Neural progenitor cell (in vitro differentiated cells): ENCODE measurements around the gene CTDSP1. TPM values are rescaled to one million over a fixed set of nuclear protein-coding genes. Genes with fewer than 3 reads are reported as not detected.

ENCODE experiments used
- DNase-seq: peaks from one replicate; pipeline ENCODE4 v3.0.0-alpha.2; 2016; ENCODE audit warnings: low spot score
- H2AFZ ChIP-seq: fragments of 200-600 bp; sonication (generic); replicated peaks from 2 replicates; pipeline ENCODE4 v1.6.1; 2016; ENCODE audit warnings: antibody characterized with exemption
- H3F3A ChIP-seq: fragments of 200-600 bp; sonication (generic); 2 replicates; pipeline ENCODE4 v1.6.1; 2016; ENCODE audit warnings: antibody characterized with exemption, low read depth
- H3K27ac ChIP-seq: fragments of 200-600 bp; sonication (generic); 2 replicates; pipeline ENCODE4 v1.5.1; 2016; ENCODE audit warnings: mild to moderate bottlenecking
- H3K27me3 ChIP-seq: fragments of 200-600 bp; sonication (generic); 2 replicates; pipeline ENCODE4 v1.6.1; 2016; ENCODE audit warnings: mild to moderate bottlenecking, moderate library complexity
- H3K36me3 ChIP-seq: fragments of 200-600 bp; sonication (generic); 2 replicates; pipeline ENCODE4 v1.5.1; 2016
- H3K4me1 ChIP-seq: fragments of 200-600 bp; sonication (generic); 2 replicates; pipeline ENCODE4 v1.6.1; 2016; ENCODE audit warnings: mixed run types
- H3K4me2 ChIP-seq: fragments of 200-600 bp; sonication (generic); 2 replicates; pipeline ENCODE4 v1.6.1; 2016
- H3K4me3 ChIP-seq: fragments of 200-600 bp; sonication (generic); 2 replicates; pipeline ENCODE4 v1.5.1; 2016
- H3K79me2 ChIP-seq: fragments of 200-600 bp; sonication (generic); 2 replicates; pipeline ENCODE4 v1.6.1; 2016; ENCODE audit warnings: low read depth
- H3K9ac ChIP-seq: fragments of 200-600 bp; sonication (generic); 2 replicates; pipeline ENCODE4 v1.6.1; 2016
- H3K9me3 ChIP-seq: fragments of 200-600 bp; sonication (generic); 2 replicates; pipeline ENCODE4 v1.5.1; 2016; ENCODE audit warnings: low read depth
- H4K20me1 ChIP-seq: fragments of 200-600 bp; sonication (generic); 2 replicates; pipeline ENCODE4 v1.6.1; 2016; ENCODE audit warnings: low read depth
- H3K27ac Mint-ChIP-seq: 3 replicates; pipeline ENCODE4 v1.8.0; 2021; ENCODE audit warnings: mixed read lengths
- H3K27me3 Mint-ChIP-seq: 2 replicates; pipeline ENCODE4 v1.8.0; 2022; ENCODE audit warnings: low read depth, mild to moderate bottlenecking, inconsistent platforms, moderate library complexity, mixed read lengths; ENCODE audit not compliant: insufficient read depth
- H3K36me3 Mint-ChIP-seq: 3 replicates; pipeline ENCODE4 v1.8.0; 2021; ENCODE audit warnings: mixed read lengths
- H3K4me1 Mint-ChIP-seq: 3 replicates; pipeline ENCODE4 v1.8.0; 2021; ENCODE audit warnings: mixed read lengths
- H3K4me3 Mint-ChIP-seq: 3 replicates; pipeline ENCODE4 v1.8.0; 2021; ENCODE audit warnings: mild to moderate bottlenecking, moderate library complexity, mixed read lengths
- H3K9me3 Mint-ChIP-seq: 3 replicates; pipeline ENCODE4 v1.8.0; 2020; ENCODE audit warnings: mixed read lengths
- CTCF ChIP-seq: fragments of 200-600 bp; sonication (generic); IDR thresholded peaks from 2 replicates; pipeline ENCODE4 v1.5.1; 2017; ENCODE audit warnings: antibody characterized with exemption, mild to moderate bottlenecking
- EZH2 ChIP-seq: fragments of 200-600 bp; sonication (generic); IDR thresholded peaks from 2 replicates; pipeline ENCODE4 v1.6.1; 2017; ENCODE audit warnings: antibody characterized with exemption, mild to moderate bottlenecking, moderate library complexity
- EZH2phosphoT487 ChIP-seq: fragments of 200-600 bp; sonication (generic); IDR thresholded peaks from 2 replicates; pipeline ENCODE4 v1.6.1; 2017; ENCODE audit warnings: antibody characterized with exemption
- total RNA-seq: library from RNA; depleted of rRNA; stranded (reverse); fragments of >200 nt; gene quantifications from 2 replicates; pipeline ENCODE4 v1.2.3, GENCODE V29; 2015; ENCODE audit warnings: low replicate concordance

CTDSP1 gene
- total RNA-seq, 1 donor from 2014 or later, result 31.3 TPM

- Mint-ChIP-seq H3K4me1 (peaks cover 4% of the 10 kb centered on the region), H3K27me3 (no peaks in the 10 kb centered on the region), H3K9me3 (no peaks in the 10 kb centered on the region), H3K27ac (no peak overlapping the region), H3K4me3 (no peak overlapping the region), H3K36me3 (no peaks in the 10 kb centered on the region)
- H3K36me3 ChIP-seq, result no peaks in the 10 kb centered on the region
- TF ChIP-seq EZH2, result no peak
- TF ChIP-seq CTCF, result no peak
- no peak for TF ChIP-seq EZH2phosphoT487
- no peak overlapping the region for H3K4me3 ChIP-seq
- no peak overlapping the region for H3K9ac ChIP-seq
- H3K9me3 ChIP-seq, result no peaks in the 10 kb centered on the region
- no peak overlapping the region for H2AFZ ChIP-seq
- no peak overlapping the region for H3K4me2 ChIP-seq
- H3F3A ChIP-seq, result no peaks in the 10 kb centered on the region
- H4K20me1 ChIP-seq, result no peaks in the 10 kb centered on the region
- DNase-seq, result no peak
- H3K27ac ChIP-seq, result no peak overlapping the region
- no peaks in the 10 kb centered on the region for H3K4me1 ChIP-seq
- H3K79me2 ChIP-seq, result no peaks in the 10 kb centered on the region
- no peaks in the 10 kb centered on the region for H3K27me3 ChIP-seq
These were observed 38.3 kb downstream of the CTDSP1 start for GRCh38 chr2:218437969-218438368.

- no peak for TF ChIP-seq EZH2phosphoT487
- TF ChIP-seq CTCF, result no peak
- no peak for TF ChIP-seq EZH2
- DNase-seq, result no peak
- Histone ChIP-seq H2AFZ (no peak overlapping the region), H3K4me3 (no peak overlapping the region), H3K36me3 (no peaks in the 10 kb centered on the region), H3K9ac (no peak overlapping the region), H3F3A (no peaks in the 10 kb centered on the region), H4K20me1 (no peaks in the 10 kb centered on the region), H3K4me2 (no peak overlapping the region), H3K9me3 (no peaks in the 10 kb centered on the region), H3K27me3 (no peaks in the 10 kb centered on the region), H3K4me1 (no peaks in the 10 kb centered on the region), H3K79me2 (no peaks in the 10 kb centered on the region), H3K27ac (no peak overlapping the region)
- Mint-ChIP-seq H3K27ac (no peak overlapping the region), H3K9me3 (no peaks in the 10 kb centered on the region), H3K27me3 (no peaks in the 10 kb centered on the region), H3K4me3 (no peak overlapping the region), H3K4me1 (peaks cover 4% of the 10 kb centered on the region), H3K36me3 (no peaks in the 10 kb centered on the region)
These were observed 38.9 kb downstream of the CTDSP1 start for GRCh38 chr2:218438596-218438995.

- Mint-ChIP-seq H3K4me3 (no peak overlapping the region), H3K27ac (peak overlapping the region; percentile 42), H3K27me3 (no peaks in the 10 kb centered on the region), H3K4me1 (no peaks in the 10 kb centered on the region), H3K9me3 (no peaks in the 10 kb centered on the region), H3K36me3 (peaks cover 7% of the 10 kb centered on the region)
- Histone ChIP-seq H3K79me2 (no peaks in the 10 kb centered on the region), H3K27me3 (no peaks in the 10 kb centered on the region), H3K4me2 (no peak overlapping the region), H3K9ac (no peak overlapping the region), H4K20me1 (no peaks in the 10 kb centered on the region), H3K4me1 (no peaks in the 10 kb centered on the region), H3F3A (no peaks in the 10 kb centered on the region), H3K9me3 (no peaks in the 10 kb centered on the region), H3K4me3 (no peak overlapping the region), H3K27ac (no peak overlapping the region), H3K36me3 (no peaks in the 10 kb centered on the region), H2AFZ (no peak overlapping the region)
- DNase-seq, result no peak
- TF ChIP-seq EZH2 (no peak), EZH2phosphoT487 (no peak), CTCF (no peak)
These were observed 45.2 kb downstream of the CTDSP1 start for GRCh38 chr2:218444692-218445357.
